Measurements from ENCODE around the gene SEMA3G. TPM values are rescaled to one million over a fixed set of nuclear protein-coding genes. Genes with fewer than 3 reads are reported as not detected.

Gene SEMA3G
- total and polyA plus RNA-seq, 2 experiments from 2014 or later, result 0.47 to 2.5 TPM

- ATAC-seq, result no peak
- peaks cover 7% of the 10 kb centered on the region for H3K27me3 Mint-ChIP-seq (ENCODE audit: insufficient read depth, low read depth, poor library complexity)
- Histone ChIP-seq H3K4me1 (ENCODE audit: insufficient read depth) (no peaks in the 10 kb centered on the region), H3F3A (replicated peaks; ENCODE audit: low read depth) (no peaks in the 10 kb centered on the region), H2AFZ (no peak overlapping the region), H3K79me2 (replicated peaks; ENCODE audit: insufficient read depth) (no peaks in the 10 kb centered on the region), H3K4me2 (no peak overlapping the region), H3K27ac (ENCODE audit: low read depth) (no peak overlapping the region), H3K36me3 (ENCODE audit: insufficient read depth) (no peaks in the 10 kb centered on the region), H4K20me1 (replicated peaks; ENCODE audit: insufficient read depth) (no peaks in the 10 kb centered on the region), H3K4me3 (no peak overlapping the region), H3K27me3 (ENCODE audit: insufficient read depth) (no peaks in the 10 kb centered on the region), H3K9me2 (ENCODE audit: insufficient read depth) (no peaks in the 10 kb centered on the region)
- peaks cover 11% of the 10 kb centered on the region for H3K4me1 Mint-ChIP-seq
- H3K4me3 Mint-ChIP-seq, result no peak overlapping the region
- no peaks in the 10 kb centered on the region for H3K9me3 Mint-ChIP-seq
- H3K36me3 Mint-ChIP-seq (ENCODE audit: low read depth), result no peaks in the 10 kb centered on the region; the same call in 2 of the 3 replicates
- no peak for DNase-seq (ENCODE audit: low spot score)
- no peak for TF ChIP-seq CREB1 (CRISPR knock-in tag; IDR thresholded peaks at IDR 0.05; ENCODE audit: low read depth)
- H3K27ac Mint-ChIP-seq, result peak overlapping the region; percentile 18; the same call in 1 of the 2 replicates
Observed at GRCh38 chr3:52433996-52434479, 10.9 kb downstream of the SEMA3G start.

- peaks cover 11% of the 10 kb centered on the region for H3K4me1 Mint-ChIP-seq
- Histone ChIP-seq H2AFZ (no peak overlapping the region), H3K4me1 (ENCODE audit: insufficient read depth) (no peaks in the 10 kb centered on the region), H3F3A (replicated peaks; ENCODE audit: low read depth) (no peaks in the 10 kb centered on the region), H3K27me3 (ENCODE audit: insufficient read depth) (no peaks in the 10 kb centered on the region), H3K4me2 (no peak overlapping the region), H3K79me2 (replicated peaks; ENCODE audit: insufficient read depth) (no peaks in the 10 kb centered on the region), H4K20me1 (replicated peaks; ENCODE audit: insufficient read depth) (no peaks in the 10 kb centered on the region), H3K27ac (ENCODE audit: low read depth) (no peak overlapping the region), H3K36me3 (ENCODE audit: insufficient read depth) (no peaks in the 10 kb centered on the region), H3K4me3 (no peak overlapping the region), H3K9me2 (ENCODE audit: insufficient read depth) (no peaks in the 10 kb centered on the region)
- no peak overlapping the region for H3K4me3 Mint-ChIP-seq
- H3K27ac Mint-ChIP-seq, result peak overlapping the region; percentile 18; the same call in 1 of the 2 replicates
- peaks cover 7% of the 10 kb centered on the region for H3K27me3 Mint-ChIP-seq (ENCODE audit: insufficient read depth, low read depth, poor library complexity)
- DNase-seq (ENCODE audit: low spot score) (no peak), ATAC-seq (no peak)
- H3K9me3 Mint-ChIP-seq, result no peaks in the 10 kb centered on the region
- H3K36me3 Mint-ChIP-seq (ENCODE audit: low read depth), result no peaks in the 10 kb centered on the region; the same call in 2 of the 3 replicates
- no peak for TF ChIP-seq ZNF331 (CRISPR knock-in tag; IDR thresholded peaks at IDR 0.05; ENCODE audit: low read depth)
- TF ChIP-seq JUNB (IDR thresholded peaks at IDR 0.05; ENCODE audit: unreplicated experiment), result no peak
Observed at GRCh38 chr3:52433328-52433995, 11.4 kb downstream of the SEMA3G start.

- Histone ChIP-seq H3K79me2 (replicated peaks; ENCODE audit: insufficient read depth) (no peaks in the 10 kb centered on the region), H3F3A (replicated peaks; ENCODE audit: low read depth) (no peaks in the 10 kb centered on the region), H2AFZ (no peak overlapping the region), H3K4me1 (ENCODE audit: insufficient read depth) (no peaks in the 10 kb centered on the region), H3K36me3 (ENCODE audit: insufficient read depth) (no peaks in the 10 kb centered on the region), H3K27me3 (ENCODE audit: insufficient read depth) (no peaks in the 10 kb centered on the region), H3K27ac (ENCODE audit: low read depth) (no peak overlapping the region), H3K4me2 (no peak overlapping the region), H4K20me1 (replicated peaks; ENCODE audit: insufficient read depth) (no peaks in the 10 kb centered on the region), H3K4me3 (no peak overlapping the region), H3K9me2 (ENCODE audit: insufficient read depth) (no peaks in the 10 kb centered on the region)
- Mint-ChIP-seq H3K27me3 (ENCODE audit: insufficient read depth, low read depth, poor library complexity) (peaks cover 7% of the 10 kb centered on the region), H3K27ac (no peak overlapping the region), H3K4me1 (peaks cover 11% of the 10 kb centered on the region), H3K9me3 (no peaks in the 10 kb centered on the region), H3K4me3 (no peak overlapping the region), H3K36me3 (ENCODE audit: low read depth) (no peaks in the 10 kb centered on the region)
- ATAC-seq (no peak), DNase-seq (ENCODE audit: low spot score) (no peak)
- TF ChIP-seq ZNF114 (CRISPR knock-in tag; IDR thresholded peaks at IDR 0.05) (no peak), CREB1 (CRISPR knock-in tag; IDR thresholded peaks at IDR 0.05; ENCODE audit: low read depth) (no peak), EZH2phosphoT487 (IDR thresholded peaks at IDR 0.05; ENCODE audit: unreplicated experiment) (no peak), ZNF331 (CRISPR knock-in tag; IDR thresholded peaks at IDR 0.05; ENCODE audit: low read depth) (no peak), EZH2 (IDR thresholded peaks at IDR 0.05; ENCODE audit: low read depth, unreplicated experiment) (no peak), REST (IDR thresholded peaks at IDR 0.05; ENCODE audit: unreplicated experiment) (no peak)
Observed at GRCh38 chr3:52432691-52433141, 12.2 kb downstream of the SEMA3G start.

Data from GM23338 (cell line).